Erythroblast (primary cell): ENCODE measurements around the gene GTF2F2.
"Not testable (repeated sequence)": the region's sequence is repeated elsewhere in the genome, so short reads cannot be mapped to it uniquely, and the experiment has no call there.

Experiments used
- DNase-seq, 2 experiments: peaks; one replicate each; lab custom pipeline; 2025; lab: John Stamatoyannopoulos, UW
- GATA1 ChIP-seq: IDR thresholded peaks from 2 replicates; pipeline ENCODE4 v1.6.1; 2011; ENCODE audit warnings: low read depth, mild to moderate bottlenecking, control low read depth, low read length, moderate library complexity
- POLR2A ChIP-seq: IDR thresholded peaks from 2 replicates; pipeline ENCODE4 v1.6.1; 2011; ENCODE audit warnings: mild to moderate bottlenecking, low read length

Gene GTF2F2

DNA sequence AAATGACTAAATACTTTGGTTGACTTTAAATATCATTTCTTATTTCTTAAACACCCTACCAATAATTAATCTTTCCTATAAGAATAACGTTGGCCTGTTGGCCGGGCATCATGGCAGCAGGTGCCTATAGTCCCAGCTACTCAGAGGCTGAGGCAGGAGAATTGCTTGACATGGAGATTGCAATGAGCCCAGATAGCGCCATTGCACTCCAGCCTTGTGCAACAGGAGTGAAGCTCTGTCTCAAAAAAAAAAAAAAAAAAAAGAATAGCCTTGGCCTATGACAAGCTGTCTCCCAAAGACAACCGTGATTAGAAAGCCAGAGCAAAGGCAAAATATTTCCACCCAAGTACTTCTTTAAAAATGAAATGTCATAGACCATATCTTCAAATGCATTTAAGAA, 105.1 kb downstream of the GTF2F2 start:
- no peak for DNase-seq

DNA sequence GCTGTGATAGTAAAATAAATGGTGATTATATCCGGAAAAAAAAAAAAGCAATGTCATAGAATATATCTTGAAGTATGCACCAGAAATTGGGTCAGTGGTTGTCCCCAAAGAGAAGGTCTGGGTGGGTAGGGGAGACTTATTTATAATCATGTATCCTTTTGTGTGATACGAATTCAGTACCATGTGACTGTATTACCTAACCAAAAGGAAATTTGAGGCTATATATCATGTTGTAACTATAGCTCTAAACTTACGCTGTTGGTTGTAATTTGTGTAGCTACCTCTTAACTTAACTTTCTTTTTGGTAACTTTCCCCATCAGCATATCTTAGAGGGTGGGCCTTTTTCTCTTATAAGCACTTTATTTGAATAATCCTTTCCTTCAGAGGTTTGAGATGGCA, 105.7 kb downstream of the GTF2F2 start:
- DNase-seq = no peak
- TF ChIP-seq GATA1 (no peak), POLR2A (no peak)

More for the DNA sequence above, 105.1 kb downstream of the GTF2F2 start:
- no peak for TF ChIP-seq POLR2A
- TF ChIP-seq GATA1 = no peak

DNA sequence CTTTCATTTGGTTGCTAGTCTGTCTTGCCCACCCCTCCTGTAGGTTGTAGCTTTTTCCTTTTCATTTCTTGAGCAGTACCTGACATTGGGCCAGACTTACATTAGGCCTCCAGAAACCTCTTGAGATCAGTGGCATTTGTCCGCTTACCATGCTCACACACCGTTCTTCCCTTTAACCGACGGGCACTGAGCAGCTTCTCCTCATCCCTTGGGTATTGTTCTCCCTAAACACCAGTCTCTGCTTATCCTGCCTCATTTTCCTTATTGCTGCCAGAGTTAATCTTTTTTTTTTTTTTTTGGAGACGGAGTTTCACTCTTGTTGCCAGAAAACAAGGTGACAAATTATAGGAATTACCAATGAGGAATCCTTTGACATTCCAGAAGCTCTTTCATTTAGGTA, 107.7 kb downstream of the GTF2F2 start:
- no peak for TF ChIP-seq POLR2A
- no peak for DNase-seq

DNA sequence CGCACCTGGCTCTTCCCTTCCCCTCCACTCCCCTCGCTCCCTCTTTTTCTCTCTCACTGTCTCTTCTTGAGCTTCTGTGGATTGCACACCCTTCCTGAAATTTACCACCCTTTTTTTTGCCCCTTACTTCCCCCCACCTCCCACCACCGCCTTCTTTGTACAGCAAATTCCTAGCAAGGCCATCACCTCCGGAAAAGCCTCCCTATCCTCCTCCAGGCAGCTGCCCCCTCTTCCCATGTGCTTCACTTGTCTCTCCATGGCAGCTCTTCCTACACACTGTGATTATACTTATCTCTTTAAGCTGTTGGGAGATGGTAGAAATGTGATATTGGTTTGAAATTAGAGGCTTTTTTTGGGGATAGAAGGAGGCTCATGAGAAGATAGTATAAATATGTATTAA, 108.9 kb downstream of the GTF2F2 start:
- TF ChIP-seq GATA1 (no peak), POLR2A (no peak)
- DNase-seq = peak in 1 of 2 experiments; percentile 39

DNA sequence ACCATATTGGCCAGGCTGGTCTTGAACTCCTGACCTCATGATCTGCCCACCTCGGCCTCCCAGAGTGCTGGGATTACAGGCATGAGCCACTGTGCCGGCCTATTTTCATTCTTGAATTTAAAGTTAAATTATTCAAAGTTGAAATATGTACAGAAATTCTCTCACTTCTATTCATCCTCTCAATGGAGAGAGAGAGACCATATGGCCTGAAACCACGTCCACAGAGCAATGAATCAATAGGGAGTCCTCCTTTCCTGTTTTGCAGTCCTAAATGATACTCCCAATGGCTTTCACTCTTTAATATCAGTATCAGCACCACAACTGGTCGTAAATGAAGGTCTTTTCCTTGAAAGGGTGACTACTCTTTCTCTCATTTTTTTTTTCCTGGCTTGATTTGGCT, 111.0 kb downstream of the GTF2F2 start:
- no peak for DNase-seq
- TF ChIP-seq GATA1 = no peak
- TF ChIP-seq POLR2A = no peak

DNA sequence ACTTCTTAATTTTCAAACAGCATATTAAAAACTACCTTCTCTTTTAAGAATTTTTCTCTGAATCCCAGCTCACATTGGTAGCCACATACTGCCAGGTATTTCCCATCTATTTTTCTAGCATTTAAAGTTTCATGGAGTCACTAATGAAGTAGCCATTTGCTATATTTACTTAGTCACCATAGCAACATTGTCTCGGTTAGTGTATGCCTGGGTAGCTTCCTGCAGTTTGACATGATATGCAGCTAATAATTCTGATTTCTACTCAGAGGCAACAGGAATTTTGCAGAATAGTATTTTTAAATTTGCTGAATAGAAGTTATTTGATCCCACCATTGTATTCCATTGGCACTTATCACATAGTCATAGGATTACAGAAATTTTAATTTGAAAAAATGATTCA, 111.4 kb downstream of the GTF2F2 start:
- DNase-seq = peak in 1 of 2 experiments; percentile 17

DNA sequence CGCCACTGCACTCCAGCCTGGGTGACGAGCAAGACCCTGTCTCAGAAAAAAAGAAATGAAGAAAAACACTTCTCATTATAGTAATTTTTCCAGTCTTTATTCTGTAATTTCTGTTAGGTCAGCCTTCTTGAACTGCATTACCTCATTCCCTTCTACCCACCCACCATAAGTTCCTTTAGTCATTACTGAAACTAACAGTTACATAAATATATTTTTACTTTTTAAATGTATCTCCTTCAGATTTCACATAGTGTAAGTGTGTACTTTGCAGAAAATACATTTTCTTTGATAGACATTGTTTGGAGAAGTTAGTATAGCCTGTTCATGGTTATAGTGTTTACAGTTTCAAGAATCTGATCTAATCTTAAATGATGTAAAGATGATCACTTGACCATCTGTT, 112.3 kb downstream of the GTF2F2 start:
- TF ChIP-seq GATA1 = no peak
- no peak for TF ChIP-seq POLR2A
- DNase-seq = no peak

More for the DNA sequence above, 111.4 kb downstream of the GTF2F2 start:
- TF ChIP-seq GATA1 (no peak), POLR2A (no peak)

DNA sequence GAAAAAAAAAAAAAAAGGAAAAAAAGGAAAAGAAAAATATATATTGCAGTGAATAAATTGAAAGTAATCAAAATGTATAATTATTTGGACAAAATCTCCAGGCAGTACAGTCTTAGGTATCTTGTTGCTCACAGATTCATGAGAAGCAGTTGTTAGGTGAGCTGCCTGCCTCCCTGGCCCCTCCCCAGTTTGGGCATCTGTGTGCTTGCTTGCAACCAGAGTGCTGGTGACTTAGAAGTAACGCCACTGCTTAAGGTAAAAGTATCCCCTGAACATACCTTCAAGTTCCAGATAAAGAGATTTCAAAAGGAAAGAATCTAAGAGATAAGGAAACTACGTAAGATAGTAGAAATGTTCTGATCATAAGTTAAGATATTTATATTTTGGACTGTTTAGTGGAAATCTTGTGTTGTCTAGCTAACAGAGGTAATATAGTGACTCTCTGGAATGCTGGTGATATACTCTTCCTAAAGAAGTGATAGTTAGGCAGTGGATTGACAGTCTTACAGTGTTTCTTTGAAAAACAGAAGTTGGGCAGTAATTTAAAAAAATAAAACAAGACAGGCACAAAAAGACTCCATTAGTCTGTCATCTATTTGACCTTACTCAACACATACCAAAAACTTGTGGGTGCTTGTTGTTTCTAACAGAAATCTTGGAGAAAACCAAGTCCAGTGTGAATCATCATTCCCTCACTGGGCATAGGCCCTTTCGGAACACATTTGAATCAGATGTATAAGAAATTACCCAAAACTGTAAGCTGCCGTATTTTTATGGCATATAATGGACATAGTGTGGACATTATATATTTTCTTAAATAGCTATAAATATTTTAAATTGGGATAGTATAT, 118.9 kb downstream of the GTF2F2 start:
- TF ChIP-seq POLR2A (no peak), GATA1 (no peak)
- no peak for DNase-seq

DNA sequence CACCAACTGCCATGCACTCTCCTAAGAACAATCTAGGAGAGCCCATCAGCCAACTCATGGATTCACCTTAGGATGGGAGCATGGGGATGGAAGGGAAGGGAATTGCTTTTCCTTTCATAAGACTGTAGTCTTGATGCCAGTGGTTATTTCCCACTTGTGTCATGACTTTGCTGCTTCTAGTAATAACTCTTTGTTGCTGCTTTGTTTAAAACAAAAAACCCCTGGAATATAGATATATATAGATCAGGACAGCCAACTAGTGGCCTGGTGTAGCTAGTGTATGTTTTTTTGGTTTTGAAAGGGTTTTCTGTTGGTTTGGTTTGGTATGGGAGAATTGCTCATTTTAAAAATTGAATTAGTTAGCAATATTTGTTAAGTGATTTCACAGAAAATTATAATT, 119.8 kb downstream of the GTF2F2 start:
- no peak for DNase-seq
- TF ChIP-seq POLR2A (no peak), GATA1 (no peak)

DNA sequence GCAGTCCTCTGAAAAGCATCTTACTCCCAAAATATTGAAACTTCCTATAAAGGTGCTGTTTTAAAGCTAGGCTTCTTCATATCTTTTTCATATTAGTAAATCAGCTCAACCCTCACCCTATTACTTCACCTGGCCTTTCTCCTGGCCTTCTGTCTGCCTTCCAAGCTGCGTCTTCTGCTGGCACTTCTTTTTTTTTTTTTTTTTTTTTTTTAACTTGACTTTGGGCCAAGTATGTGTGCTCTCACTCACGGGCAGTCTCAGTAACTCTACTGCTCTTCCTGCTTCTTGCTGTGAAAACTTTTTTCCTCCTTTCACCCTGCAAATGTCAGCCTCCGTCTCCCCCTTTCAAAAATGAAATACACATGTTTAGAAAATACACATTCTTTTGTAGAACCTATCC, 121.8 kb downstream of the GTF2F2 start:
- TF ChIP-seq POLR2A (no peak), GATA1 (no peak)
- DNase-seq = peak; percentile 12 to 15

DNA sequence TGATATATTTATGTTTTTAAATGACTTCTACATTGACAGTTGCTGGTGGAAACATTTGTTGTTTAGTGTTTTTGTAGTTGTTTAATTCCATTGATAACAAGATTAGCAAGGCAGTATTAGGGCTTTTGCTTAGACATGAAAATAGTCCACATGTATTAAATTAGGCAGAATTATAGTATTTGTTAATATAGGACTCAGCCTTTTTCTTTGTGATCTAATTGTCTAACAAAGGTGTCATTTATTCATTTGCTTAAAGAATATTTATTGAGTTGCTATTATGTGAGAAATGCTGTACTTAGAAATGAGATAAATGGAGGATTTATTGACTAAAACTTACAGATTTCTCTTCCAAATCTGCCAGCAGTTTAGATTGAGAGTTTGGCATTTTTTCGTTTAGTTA, 122.2 kb downstream of the GTF2F2 start:
- TF ChIP-seq POLR2A = no peak
- no peak for TF ChIP-seq GATA1
- no peak for DNase-seq

DNA sequence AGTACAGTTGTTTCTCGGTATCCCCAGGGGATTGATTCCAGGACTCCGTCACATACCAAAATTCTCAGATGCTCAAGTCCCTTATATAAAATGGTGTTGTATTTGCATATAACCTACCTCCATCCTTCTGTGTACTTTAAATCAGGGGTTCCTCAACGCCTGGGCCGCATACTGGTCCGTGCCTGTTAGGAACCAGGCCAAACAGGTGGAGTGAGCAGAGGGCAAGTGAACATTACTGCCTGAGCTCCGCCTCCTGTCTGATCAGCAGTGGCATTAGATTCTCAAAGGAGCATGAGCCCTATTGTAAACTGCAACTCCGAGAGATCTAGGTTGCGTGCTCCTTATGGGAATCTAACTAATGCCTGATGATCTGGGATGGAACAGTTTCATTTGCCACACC, 122.8 kb downstream of the GTF2F2 start:
- no peak for DNase-seq
- TF ChIP-seq GATA1 (no peak), POLR2A (no peak)

DNA sequence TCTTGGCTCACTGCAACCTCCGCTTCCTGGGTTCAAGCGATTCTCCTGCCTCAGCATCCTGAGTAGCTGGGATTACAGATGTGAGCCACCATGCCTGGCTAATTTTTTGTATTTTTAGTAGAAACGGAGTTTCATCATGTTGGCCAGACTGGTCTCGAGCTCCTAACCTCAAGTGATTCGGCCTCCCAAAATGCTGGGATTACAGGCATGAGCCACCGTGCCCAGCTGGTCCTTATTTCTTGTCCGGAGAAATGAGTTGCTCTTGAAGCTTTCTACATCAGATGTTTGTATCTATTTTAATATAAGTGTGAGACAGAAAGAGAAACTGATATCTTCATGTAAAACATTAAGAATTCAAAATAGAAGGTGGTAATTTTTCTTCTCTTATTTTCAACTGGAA, 124.4 kb downstream of the GTF2F2 start:
- DNase-seq = not testable (repeated sequence)

DNA sequence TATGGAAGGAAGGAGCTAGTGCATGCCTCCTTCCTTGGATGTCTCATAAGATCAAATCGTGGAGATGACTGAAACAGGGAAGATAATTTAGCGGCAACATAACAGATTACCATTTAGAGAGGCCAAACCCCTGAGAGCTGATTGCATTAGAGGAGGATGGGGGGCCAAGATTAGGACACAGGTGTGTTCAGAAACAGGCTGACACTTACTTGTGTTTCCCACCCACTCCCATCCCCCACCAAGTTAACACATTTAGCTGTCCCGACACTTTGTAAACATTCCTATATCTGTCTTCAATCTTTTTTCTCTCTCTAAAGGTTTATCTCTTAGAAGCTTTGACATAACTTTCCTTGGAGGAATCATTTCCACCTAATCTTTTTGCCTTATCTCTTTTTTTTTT, 129.4 kb downstream of the GTF2F2 start:
- DNase-seq = no peak
- TF ChIP-seq POLR2A (no peak), GATA1 (no peak)

DNA sequence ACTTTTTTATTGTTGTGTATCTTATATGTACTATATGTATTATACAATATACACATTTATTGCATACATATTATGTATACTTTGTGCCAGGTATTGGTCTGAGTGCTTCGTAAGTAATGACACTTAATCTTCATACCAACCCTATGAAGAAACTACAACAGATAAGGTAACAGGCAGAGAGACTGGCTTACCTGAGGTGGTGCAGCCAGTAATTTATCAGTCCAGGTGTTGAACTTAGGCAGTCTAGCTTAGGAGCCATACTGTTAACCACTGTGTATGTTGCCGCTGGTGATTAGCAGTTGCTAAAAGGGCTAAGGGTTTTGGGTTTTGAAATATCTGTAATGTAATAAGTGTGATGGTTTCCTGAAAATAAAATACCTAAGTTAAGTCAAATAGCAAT, 134.1 kb downstream of the GTF2F2 start:
- TF ChIP-seq POLR2A = no peak
- TF ChIP-seq GATA1 = no peak
- no peak for DNase-seq
